K562 (cell line): Measurements from ENCODE around the gene SLC7A8. TPM values are rescaled to one million over a fixed set of nuclear protein-coding genes. Genes with fewer than 3 reads are reported as not detected.
A peak's percentile ranks its signal among the peaks of the same experiment; 100 is the strongest.

Source experiments
- ARID1B ChIP-seq: fragments of 450-650 bp; IDR thresholded peaks from 2 replicates; pipeline ENCODE4 v1.6.1; 2016; ENCODE audit warnings: antibody characterized with exemption, mild to moderate bottlenecking, inconsistent platforms
- BRF1 ChIP-seq: IDR thresholded peaks from 3 replicates; pipeline ENCODE4 v1.6.1; 2011; ENCODE audit warnings: borderline replicate concordance, mild to moderate bottlenecking; ENCODE audit not compliant: insufficient read length; ENCODE audit errors: extremely low read depth
- CSDE1 ChIP-seq, 2 experiments: fragments of 450-650 bp; IDR thresholded peaks; 2 replicates each; pipeline ENCODE4 v1.6.1; 2016; ENCODE audit warnings: mild to moderate bottlenecking in 1 of 2
- EWSR1 ChIP-seq: fragments of 450-650 bp; IDR thresholded peaks from 2 replicates; pipeline ENCODE4 v1.6.1; 2018; ENCODE audit warnings: borderline replicate concordance, mild to moderate bottlenecking, low read depth, moderate library complexity; ENCODE audit not compliant: partially characterized antibody
- FUS ChIP-seq: fragments of 200-400 bp; formaldehyde crosslinking; optimal IDR thresholded peaks from 2 replicates; pipeline ENCODE3; 2017; ENCODE audit warnings: low read depth, low read length
- IRF2 ChIP-seq: sonication (generic); formaldehyde crosslinking; IDR thresholded peaks from 2 replicates; pipeline ENCODE4 v1.8.1; 2022; ENCODE audit warnings: mild to moderate bottlenecking, missing genetic modification reagents
- POLR2AphosphoS5 ChIP-seq: IDR thresholded peaks from 2 replicates; pipeline ENCODE4 v1.6.1; 2011; ENCODE audit warnings: mild to moderate bottlenecking, low read depth, low read length, moderate library complexity; ENCODE audit not compliant: control insufficient read depth, insufficient read depth
- POLR3G ChIP-seq: IDR thresholded peaks from 2 replicates; pipeline ENCODE4 v1.6.1; 2011; ENCODE audit not compliant: insufficient read length, insufficient replicate concordance; ENCODE audit errors: extremely low read depth
- SMARCA5 ChIP-seq: fragments of 450-650 bp; IDR thresholded peaks from 2 replicates; pipeline ENCODE4 v1.6.1; 2016
- ZFX ChIP-seq: sonication (generic); formaldehyde crosslinking; IDR thresholded peaks from 2 replicates; pipeline ENCODE4 v1.8.0; 2022; ENCODE audit warnings: mild to moderate bottlenecking, missing genetic modification reagents, moderate library complexity
- ZNF239 ChIP-seq: fragments of 250-450 bp; sonication (Bioruptor Pico); IDR thresholded peaks from 2 replicates; pipeline ENCODE4 v1.4.0; 2020; ENCODE audit warnings: mild to moderate bottlenecking
- ZNF41 ChIP-seq: fragments of 250-450 bp; sonication (Bioruptor Pico); conservative IDR thresholded peaks from 2 replicates; pipeline ENCODE4 v1.4.0; 2020; ENCODE audit warnings: mild to moderate bottlenecking
- polyA plus RNA-seq, 8 experiments: library from polyadenylated mRNA; depleted of rRNA in 4 of 8; stranded (reverse) in 5 of 8; unstranded in 3 of 8; fragments of >200 nt; fragmentation: Nextera tagmentation in 2 of 8; fragmentation: Illumina TruSeq in 1 of 8; extraction: Ambion mirVana in 2 of 8; extraction: Trizol in 1 of 8; gene quantifications; 2 replicates each; pipeline versions ENCODE4 v1.2.1 to v1.2.3, GENCODE V29; 2011 to 2014; ENCODE audit warnings: inconsistent platforms in 1 of 8, missing spikeins in 1 of 8
- total RNA-seq, 7 experiments: library from RNA; depleted of rRNA in 6 of 7; stranded (reverse); fragments of >200 nt in 6 of 7; fragmentation: Illumina TruSeq in 2 of 7; extraction: Trizol in 2 of 7; gene quantifications; 2 replicates each; pipeline versions ENCODE4 v1.2.1 to v1.2.3, GENCODE V29; 2011 to 2021; ENCODE audit warnings: low replicate concordance in 1 of 7
- TF ChIP-seq, protein P1 (sequence below), 2 experiments: fragments of 450-650 bp in 1 of 2; IDR thresholded peaks; 2 replicates each; pipeline ENCODE4 v1.6.1; 2011 to 2017; ENCODE audit warnings: low read depth in 2 of 2, antibody characterized with exemption in 1 of 2, borderline replicate concordance in 1 of 2, low read length in 1 of 2, mild to moderate bottlenecking in 1 of 2, mixed read lengths in 1 of 2; ENCODE audit not compliant: control insufficient read depth in 1 of 2
- TF ChIP-seq, protein P2 (sequence below): fragments of 450-650 bp; IDR thresholded peaks from 2 replicates; pipeline ENCODE4 v1.6.1; 2016; ENCODE audit warnings: borderline replicate concordance
- TF ChIP-seq, protein P3 (sequence below): sonication (generic); formaldehyde crosslinking; IDR thresholded peaks from 2 replicates; pipeline ENCODE4 v1.8.0; 2022; ENCODE audit warnings: mild to moderate bottlenecking, missing genetic modification reagents, borderline replicate concordance
- TF ChIP-seq, protein P4 (sequence below): fragments of 250-450 bp; sonication (Bioruptor Pico); IDR thresholded peaks from 2 replicates; pipeline ENCODE4 v1.5.0; 2020; ENCODE audit warnings: mild to moderate bottlenecking

SLC7A8 gene
- total and polyA plus RNA-seq, 9 of the 15 experiments (the other 6 are each of a cell fraction or from before 2014, with no cell fraction given), result 2.0 to 33.0 (median 6.0) TPM

DNA sequence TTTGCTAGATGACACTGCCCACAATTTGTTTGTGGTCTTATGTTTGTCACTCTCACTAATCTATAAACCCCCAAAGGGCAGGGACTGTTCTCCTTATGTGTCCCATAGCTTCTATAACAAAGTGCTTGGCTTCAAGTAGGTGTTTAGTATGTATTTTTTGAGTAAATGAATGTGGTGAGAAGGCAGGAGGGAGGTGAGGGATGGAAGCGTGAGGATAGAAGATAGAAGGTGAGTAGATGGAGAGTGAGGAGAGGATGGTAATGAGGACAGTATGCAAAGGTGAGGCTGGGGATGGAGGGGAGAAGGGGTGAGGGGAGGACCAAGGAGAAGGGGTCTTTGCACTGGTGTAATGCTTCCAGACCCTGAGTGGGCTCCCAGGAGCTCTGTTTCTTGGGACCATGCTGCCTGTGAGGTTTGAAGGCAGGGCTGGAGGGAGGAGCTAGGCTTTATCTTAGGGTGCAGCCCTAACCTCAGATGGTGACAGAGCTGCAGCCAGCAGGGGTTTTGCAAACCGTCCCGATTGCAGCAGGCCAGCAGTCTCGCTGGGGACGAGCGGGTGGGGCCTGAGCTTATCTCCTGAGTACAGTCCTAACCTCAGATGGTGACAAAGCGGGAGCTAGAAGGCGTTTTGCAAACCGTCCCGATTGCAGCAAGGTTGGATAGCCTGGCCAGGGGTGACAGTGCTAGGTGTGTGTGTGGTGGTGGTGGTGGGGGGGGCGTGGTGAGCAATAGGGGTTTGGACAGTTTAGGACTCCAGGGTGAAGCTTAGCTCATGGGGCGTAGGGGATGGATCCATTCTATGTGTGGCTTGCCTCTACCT, 70.9 kb downstream of the SLC7A8 start (continued):
- TF ChIP-seq ZNF41 (no peak), BRF1 (no peak), POLR3G (no peak), POLR2AphosphoS5 (peak; percentile 95), SMARCA5 (no peak), ZFX (no peak), ZNF239 (CRISPR knock-in tag) (0 out of 2 replicates have a peak, but pooled peaks have one; percentile 8), ARID1B (peak; percentile 99), EWSR1 (no peak), IRF2 (CRISPR knock-in tag) (no peak), FUS (no peak), CSDE1 (IDR thresholded peaks at IDR 0.05) (no peak)
- TF ChIP-seq, protein P1, sequence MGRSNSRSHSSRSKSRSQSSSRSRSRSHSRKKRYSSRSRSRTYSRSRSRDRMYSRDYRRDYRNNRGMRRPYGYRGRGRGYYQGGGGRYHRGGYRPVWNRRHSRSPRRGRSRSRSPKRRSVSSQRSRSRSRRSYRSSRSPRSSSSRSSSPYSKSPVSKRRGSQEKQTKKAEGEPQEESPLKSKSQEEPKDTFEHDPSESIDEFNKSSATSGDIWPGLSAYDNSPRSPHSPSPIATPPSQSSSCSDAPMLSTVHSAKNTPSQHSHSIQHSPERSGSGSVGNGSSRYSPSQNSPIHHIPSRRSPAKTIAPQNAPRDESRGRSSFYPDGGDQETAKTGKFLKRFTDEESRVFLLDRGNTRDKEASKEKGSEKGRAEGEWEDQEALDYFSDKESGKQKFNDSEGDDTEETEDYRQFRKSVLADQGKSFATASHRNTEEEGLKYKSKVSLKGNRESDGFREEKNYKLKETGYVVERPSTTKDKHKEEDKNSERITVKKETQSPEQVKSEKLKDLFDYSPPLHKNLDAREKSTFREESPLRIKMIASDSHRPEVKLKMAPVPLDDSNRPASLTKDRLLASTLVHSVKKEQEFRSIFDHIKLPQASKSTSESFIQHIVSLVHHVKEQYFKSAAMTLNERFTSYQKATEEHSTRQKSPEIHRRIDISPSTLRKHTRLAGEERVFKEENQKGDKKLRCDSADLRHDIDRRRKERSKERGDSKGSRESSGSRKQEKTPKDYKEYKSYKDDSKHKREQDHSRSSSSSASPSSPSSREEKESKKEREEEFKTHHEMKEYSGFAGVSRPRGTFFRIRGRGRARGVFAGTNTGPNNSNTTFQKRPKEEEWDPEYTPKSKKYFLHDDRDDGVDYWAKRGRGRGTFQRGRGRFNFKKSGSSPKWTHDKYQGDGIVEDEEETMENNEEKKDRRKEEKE (IDR thresholded peaks at IDR 0.05; ENCODE audit: borderline replicate concordance in 1 of 2, control insufficient read depth in 1 of 2, low read depth in 2 of 2, low read length in 1 of 2), result no peak
- TF ChIP-seq, protein P2, sequence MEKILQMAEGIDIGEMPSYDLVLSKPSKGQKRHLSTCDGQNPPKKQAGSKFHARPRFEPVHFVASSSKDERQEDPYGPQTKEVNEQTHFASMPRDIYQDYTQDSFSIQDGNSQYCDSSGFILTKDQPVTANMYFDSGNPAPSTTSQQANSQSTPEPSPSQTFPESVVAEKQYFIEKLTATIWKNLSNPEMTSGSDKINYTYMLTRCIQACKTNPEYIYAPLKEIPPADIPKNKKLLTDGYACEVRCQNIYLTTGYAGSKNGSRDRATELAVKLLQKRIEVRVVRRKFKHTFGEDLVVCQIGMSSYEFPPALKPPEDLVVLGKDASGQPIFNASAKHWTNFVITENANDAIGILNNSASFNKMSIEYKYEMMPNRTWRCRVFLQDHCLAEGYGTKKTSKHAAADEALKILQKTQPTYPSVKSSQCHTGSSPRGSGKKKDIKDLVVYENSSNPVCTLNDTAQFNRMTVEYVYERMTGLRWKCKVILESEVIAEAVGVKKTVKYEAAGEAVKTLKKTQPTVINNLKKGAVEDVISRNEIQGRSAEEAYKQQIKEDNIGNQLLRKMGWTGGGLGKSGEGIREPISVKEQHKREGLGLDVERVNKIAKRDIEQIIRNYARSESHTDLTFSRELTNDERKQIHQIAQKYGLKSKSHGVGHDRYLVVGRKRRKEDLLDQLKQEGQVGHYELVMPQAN, result no peak
- TF ChIP-seq, protein P3, sequence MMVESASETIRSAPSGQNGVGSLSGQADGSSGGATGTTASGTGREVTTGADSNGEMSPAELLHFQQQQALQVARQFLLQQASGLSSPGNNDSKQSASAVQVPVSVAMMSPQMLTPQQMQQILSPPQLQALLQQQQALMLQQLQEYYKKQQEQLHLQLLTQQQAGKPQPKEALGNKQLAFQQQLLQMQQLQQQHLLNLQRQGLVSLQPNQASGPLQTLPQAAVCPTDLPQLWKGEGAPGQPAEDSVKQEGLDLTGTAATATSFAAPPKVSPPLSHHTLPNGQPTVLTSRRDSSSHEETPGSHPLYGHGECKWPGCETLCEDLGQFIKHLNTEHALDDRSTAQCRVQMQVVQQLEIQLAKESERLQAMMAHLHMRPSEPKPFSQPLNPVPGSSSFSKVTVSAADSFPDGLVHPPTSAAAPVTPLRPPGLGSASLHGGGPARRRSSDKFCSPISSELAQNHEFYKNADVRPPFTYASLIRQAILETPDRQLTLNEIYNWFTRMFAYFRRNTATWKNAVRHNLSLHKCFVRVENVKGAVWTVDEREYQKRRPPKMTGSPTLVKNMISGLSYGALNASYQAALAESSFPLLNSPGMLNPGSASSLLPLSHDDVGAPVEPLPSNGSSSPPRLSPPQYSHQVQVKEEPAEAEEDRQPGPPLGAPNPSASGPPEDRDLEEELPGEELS, result 0 out of 2 replicates have a peak, but pooled peaks have one; percentile 85
- TF ChIP-seq, protein P4, sequence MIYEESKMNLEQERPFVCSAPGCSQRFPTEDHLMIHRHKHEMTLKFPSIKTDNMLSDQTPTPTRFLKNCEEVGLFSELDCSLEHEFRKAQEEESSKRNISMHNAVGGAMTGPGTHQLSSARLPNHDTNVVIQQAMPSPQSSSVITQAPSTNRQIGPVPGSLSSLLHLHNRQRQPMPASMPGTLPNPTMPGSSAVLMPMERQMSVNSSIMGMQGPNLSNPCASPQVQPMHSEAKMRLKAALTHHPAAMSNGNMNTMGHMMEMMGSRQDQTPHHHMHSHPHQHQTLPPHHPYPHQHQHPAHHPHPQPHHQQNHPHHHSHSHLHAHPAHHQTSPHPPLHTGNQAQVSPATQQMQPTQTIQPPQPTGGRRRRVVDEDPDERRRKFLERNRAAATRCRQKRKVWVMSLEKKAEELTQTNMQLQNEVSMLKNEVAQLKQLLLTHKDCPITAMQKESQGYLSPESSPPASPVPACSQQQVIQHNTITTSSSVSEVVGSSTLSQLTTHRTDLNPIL (CRISPR knock-in tag), result no peak
